ENCODE measurements around the gene GLIPR2.

DNA sequence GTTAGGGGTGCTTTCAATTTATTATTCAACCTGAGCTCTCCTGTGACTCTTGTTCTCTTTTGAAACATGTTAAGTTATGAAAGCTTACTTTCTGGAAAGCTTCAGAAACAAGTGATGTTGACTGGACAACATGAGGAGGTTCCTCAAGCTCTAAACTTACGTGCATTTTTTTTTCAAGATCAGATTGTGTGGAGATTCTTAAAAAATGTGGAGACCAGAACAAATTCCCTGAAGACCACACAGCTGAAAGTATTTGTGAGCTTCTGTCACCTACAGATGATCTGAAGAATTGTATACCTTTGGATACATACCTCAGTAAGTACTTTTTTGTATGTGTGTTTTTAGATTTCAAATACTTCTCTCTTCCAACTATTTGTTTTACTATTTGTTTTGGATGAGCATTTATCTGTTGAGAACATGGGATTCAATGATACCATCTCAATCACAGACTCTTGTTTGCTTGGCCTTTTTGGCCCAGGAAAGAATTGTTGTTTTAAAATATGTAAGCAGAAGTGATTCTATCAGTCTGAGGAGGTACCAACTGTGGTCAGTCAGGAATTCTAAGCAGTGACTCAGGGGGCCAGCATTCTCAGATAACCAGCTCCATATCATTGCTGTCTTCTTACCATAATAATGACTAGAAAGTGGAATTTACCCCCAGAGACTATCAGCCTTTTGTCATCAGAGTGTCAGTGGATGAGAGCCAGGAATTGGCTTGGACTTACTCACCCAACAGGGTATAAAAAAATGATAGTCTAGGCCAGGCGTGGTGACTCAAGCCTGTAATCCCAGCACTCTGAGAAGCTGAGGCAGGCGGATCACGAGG lies 34.4 kb upstream of the GLIPR2 start:
- TF ChIP-seq, protein P1, sequence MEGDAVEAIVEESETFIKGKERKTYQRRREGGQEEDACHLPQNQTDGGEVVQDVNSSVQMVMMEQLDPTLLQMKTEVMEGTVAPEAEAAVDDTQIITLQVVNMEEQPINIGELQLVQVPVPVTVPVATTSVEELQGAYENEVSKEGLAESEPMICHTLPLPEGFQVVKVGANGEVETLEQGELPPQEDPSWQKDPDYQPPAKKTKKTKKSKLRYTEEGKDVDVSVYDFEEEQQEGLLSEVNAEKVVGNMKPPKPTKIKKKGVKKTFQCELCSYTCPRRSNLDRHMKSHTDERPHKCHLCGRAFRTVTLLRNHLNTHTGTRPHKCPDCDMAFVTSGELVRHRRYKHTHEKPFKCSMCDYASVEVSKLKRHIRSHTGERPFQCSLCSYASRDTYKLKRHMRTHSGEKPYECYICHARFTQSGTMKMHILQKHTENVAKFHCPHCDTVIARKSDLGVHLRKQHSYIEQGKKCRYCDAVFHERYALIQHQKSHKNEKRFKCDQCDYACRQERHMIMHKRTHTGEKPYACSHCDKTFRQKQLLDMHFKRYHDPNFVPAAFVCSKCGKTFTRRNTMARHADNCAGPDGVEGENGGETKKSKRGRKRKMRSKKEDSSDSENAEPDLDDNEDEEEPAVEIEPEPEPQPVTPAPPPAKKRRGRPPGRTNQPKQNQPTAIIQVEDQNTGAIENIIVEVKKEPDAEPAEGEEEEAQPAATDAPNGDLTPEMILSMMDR (tag by site-specific recombination; IDR thresholded peaks at IDR 0.05) = no peak
- no peak for TF ChIP-seq ZBTB11 (tag by site-specific recombination; conservative IDR thresholded peaks at IDR 0.05; ENCODE audit: low read depth)
- TF ChIP-seq ZBTB17 (tag by site-specific recombination; IDR thresholded peaks at IDR 0.05) = no peak
- no peak for TF ChIP-seq ZNF747 (tag by site-specific recombination; IDR thresholded peaks at IDR 0.05)
- TF ChIP-seq ZNF629 (tag by site-specific recombination; IDR thresholded peaks at IDR 0.05) = no peak
- no peak for TF ChIP-seq ZBTB7A (tag by site-specific recombination; IDR thresholded peaks at IDR 0.05; ENCODE audit: low read depth)
- no peak for TF ChIP-seq ZBTB8A (tag by site-specific recombination; IDR thresholded peaks at IDR 0.05)
- TF ChIP-seq ZSCAN23 (tag by site-specific recombination; IDR thresholded peaks at IDR 0.05) = no peak
- no peak for TF ChIP-seq OSR2 (tag by site-specific recombination; IDR thresholded peaks at IDR 0.05)

Measured in HEK293 (cell line).